Aorta (tissue), 5 donors: ENCODE data around the gene KLHL1. TPM values are rescaled to one million over a fixed set of nuclear protein-coding genes. Genes with fewer than 3 reads are reported as not detected.
"Not testable (repeated sequence)": the region's sequence is repeated elsewhere in the genome, so short reads cannot be mapped to it uniquely, and the experiment has no call there.

Source experiments
- ATAC-seq: fragments of 200-7000 bp; cut with Tn5 transposase; one replicate; pipeline ENCODE4 v1.9.1; 2022; ENCODE audit warnings: moderate library complexity; ENCODE audit not compliant: low FRiP score
- DNase-seq, 2 donors: peaks; one replicate each; pipeline ENCODE4 v3.0.0-alpha.2; 2020
- H3K27ac ChIP-seq, 2 donors: one replicate each; pipeline ENCODE4 v1.5.1; 2013; ENCODE audit warnings: low read length in 2 of 2, mild to moderate bottlenecking in 2 of 2, moderate library complexity in 2 of 2, control low read depth in 1 of 2, inconsistent platforms in 1 of 2, low read depth in 1 of 2
- H3K27me3 ChIP-seq, 2 donors: one replicate each; pipeline ENCODE4 v1.6.1; 2013; ENCODE audit warnings: control low read depth in 1 of 2, low read length in 1 of 2, mild to moderate bottlenecking in 1 of 2, moderate library complexity in 1 of 2; ENCODE audit not compliant: insufficient read depth in 2 of 2, control insufficient read depth in 1 of 2
- H3K36me3 ChIP-seq, 2 donors: one replicate each; pipeline ENCODE4 v1.6.1; 2013; ENCODE audit warnings: control low read depth in 1 of 2, low read length in 1 of 2, mild to moderate bottlenecking in 1 of 2; ENCODE audit not compliant: insufficient read depth in 2 of 2, control insufficient read depth in 1 of 2
- H3K4me1 ChIP-seq, 2 donors: one replicate each; pipeline ENCODE4 v1.6.1; 2013; ENCODE audit warnings: low read length in 2 of 2, control low read depth in 1 of 2, mild to moderate bottlenecking in 1 of 2, moderate library complexity in 1 of 2; ENCODE audit not compliant: insufficient read depth in 2 of 2, control insufficient read depth in 1 of 2
- H3K4me3 ChIP-seq, 2 donors: one replicate each; pipeline ENCODE4 v1.5.1; 2013; ENCODE audit warnings: low read length in 2 of 2, control low read depth in 1 of 2, mild to moderate bottlenecking in 1 of 2
- H3K9me3 ChIP-seq: one replicate; pipeline ENCODE4 v1.6.1; 2013; ENCODE audit warnings: mild to moderate bottlenecking, low read length; ENCODE audit not compliant: control insufficient read depth
- WGBS, 2 donors: extraction: QIAGEN DNeasy Blood & Tissue Kit; methylation state at CpG; one replicate each; pipeline ENCODE4 v1.1.7; 2013; 5-methylcytosine and 5-hydroxymethylcytosine counted together
- intact Hi-C, 2 donors: fragments of 100-400 bp; cut with DNase I; formaldehyde crosslinking; loops; one replicate each; pipeline versions ENCODE4 v1.14.2 to v1.15.0; 2022
- long read RNA-seq, 2 donors: library from polyadenylated mRNA; unstranded; transcript quantifications; one replicate each; pipeline ENCODE4 v2.0.0, GENCODE V29; 2020 to 2021
- polyA plus RNA-seq, 2 donors: library from polyadenylated mRNA; stranded (reverse); fragments of 200-250 nt; gene quantifications; one replicate each; pipeline ENCODE4 v1.2.3, GENCODE V29; 2013
- total RNA-seq, 2 donors: library from RNA; stranded (reverse); fragmentation: NEBNext Ultra II Directional; extraction: Animal tissue kit (Norgen Biotek cat#: 25700); gene quantifications; one replicate each; pipeline ENCODE4 v1.2.1, GENCODE V29; 2021
- donor health status: healthy with polysubstance abuse.
- donor health status: Bipolar disorder and iron deficiency.
- donor health status: DM: no; HTN: no; CAD: no.
- donor health status: DM: no; HTN: no; CAD: no.
- donor health status: DM: yes; HTN: yes; CAD: no.

The KLHL1 gene, protein sequence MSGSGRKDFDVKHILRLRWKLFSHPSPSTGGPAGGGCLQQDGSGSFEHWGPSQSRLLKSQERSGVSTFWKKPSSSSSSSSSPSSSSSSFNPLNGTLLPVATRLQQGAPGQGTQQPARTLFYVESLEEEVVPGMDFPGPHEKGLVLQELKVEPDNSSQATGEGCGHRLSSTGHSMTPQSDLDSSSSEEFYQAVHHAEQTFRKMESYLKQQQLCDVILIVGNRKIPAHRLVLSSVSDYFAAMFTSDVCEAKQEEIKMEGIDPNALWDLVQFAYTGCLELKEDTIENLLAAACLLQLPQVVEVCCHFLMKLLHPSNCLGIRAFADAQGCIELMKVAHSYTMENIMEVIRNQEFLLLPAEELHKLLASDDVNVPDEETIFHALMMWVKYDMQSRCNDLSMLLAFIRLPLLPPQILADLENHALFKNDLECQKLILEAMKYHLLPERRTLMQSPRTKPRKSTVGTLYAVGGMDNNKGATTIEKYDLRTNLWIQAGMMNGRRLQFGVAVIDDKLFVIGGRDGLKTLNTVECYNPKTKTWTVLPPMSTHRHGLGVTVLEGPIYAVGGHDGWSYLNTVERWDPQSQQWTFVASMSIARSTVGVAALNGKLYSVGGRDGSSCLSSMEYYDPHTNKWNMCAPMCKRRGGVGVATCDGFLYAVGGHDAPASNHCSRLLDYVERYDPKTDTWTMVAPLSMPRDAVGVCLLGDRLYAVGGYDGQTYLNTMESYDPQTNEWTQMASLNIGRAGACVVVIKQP
- total RNA-seq (not detected), polyA plus RNA-seq (not detected)
- long read RNA-seq, donor 1 = 0 reads
- long read RNA-seq, donor 2 = 0 reads

DNA sequence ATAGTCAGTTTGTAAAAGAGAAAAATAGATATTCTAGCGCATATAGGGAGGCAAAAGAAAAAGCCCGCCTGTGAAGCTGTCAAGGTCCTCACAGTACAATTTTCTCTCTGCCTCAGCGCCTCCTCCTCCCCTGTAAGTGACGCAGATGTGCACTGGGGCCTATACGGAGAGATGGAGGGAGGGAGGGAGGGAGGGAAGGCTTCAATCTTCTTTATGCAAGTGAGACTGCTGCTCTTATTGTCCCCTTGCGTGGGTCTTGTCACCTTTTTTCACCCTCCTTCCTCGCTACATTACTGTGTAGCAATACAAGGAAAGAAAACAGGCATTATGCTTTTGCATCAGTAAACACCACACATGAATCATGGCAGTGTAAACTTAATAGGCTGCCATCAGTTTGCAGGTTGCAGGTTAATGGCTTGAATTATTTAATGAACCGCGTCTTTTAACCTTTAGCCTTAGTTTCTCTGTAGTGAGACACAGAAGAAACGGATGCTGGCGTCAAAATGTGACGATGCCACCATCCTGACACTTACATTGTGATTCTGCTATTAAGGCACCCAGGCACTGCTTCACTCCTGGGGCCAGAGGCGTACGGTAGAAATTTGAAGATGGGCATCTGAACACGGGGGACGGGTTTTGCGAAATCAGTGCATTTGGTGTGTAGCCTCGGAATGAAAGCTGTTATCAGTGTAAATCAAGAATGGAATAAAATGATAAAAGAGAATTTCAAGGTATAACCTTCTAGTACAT lies at the start of gene KLHL1:
KLHL1 (minus strand) TSS at position 97 of the 750 bp plus-strand sequence. CDS start 753 bp downstream, outside the sequence.
- H3K9me3 ChIP-seq = no peaks in the 10 kb centered on the region
- intact Hi-C loops = no loop called here
- no peaks in the 10 kb centered on the region for H3K4me1 ChIP-seq
- DNase-seq (no peak), ATAC-seq (no peak)
- H3K27ac ChIP-seq = no peak within 1 kb of the TSS
- no peaks in the 10 kb centered on the region for H3K36me3 ChIP-seq
- no peaks in the 10 kb centered on the region for H3K27me3 ChIP-seq
- no peak within 1 kb of the TSS for H3K4me3 ChIP-seq
- WGBS, 2 donors = 56% methylated on average over 17 to 18 of the region's 18 CpGs

DNA sequence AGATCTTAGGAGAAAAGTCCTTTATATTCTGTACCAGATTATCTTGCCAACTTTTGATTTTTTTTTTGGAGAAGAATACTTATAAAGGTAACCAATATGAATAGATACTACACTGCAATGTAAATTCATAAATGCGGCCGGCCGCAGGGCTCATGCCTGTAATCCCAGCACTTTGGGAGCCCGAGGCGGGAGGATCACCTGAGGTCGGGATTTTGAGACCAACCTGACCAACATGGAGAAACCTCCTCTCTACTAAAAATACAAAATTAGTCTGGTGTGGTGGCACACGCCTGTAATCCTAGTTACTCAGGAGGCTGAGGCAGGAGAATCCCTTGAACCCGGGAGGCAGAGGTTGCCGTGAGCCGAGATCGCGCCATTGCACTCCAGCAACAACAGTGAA lies 34.4 kb upstream of the KLHL1 start:
- H3K27ac ChIP-seq, intact Hi-C loops, H3K27me3 ChIP-seq, H3K9me3 ChIP-seq, ATAC-seq, H3K4me1 ChIP-seq, H3K4me3 ChIP-seq, H3K36me3 ChIP-seq: not testable (repeated sequence)
- 93 to 94% methylated on average over 12 of the region's 12 CpGs for WGBS, 2 donors
- DNase-seq = peak in 1 of 2 donors; percentile 57

- intact Hi-C loops = no loop called here
- 38 to 57% methylated on average over 2 of the region's 2 CpGs for WGBS, 2 donors
These were observed 19.8 kb upstream of the KLHL1 start for GRCh38 chr13:70128098-70128497.

DNA sequence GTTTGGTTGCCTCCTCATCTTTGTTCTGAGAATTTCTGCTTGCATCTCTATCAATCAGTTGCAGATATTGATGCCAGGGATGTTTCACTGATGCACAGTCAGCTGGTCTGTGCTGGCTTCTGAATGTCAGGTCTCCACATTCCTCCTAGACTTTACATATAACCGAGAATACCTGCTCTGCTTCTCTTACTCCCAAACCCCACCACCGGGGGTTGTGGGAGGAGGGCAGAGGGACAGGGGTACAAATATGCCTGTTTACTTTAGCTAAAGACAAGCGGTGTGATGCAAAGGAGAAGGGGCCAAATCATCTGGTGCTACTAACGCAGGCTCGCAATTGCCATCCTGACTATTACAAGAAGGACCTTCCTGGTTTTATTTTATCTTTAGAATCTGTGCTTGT lies 17.4 kb upstream of the KLHL1 start:
- ATAC-seq = no peak
- WGBS, 2 donors = 48 to 54% methylated on average over 5 of the region's 5 CpGs
- no peak for DNase-seq
- Histone ChIP-seq H3K27ac (no peak overlapping the region), H3K9me3 (no peaks in the 10 kb centered on the region), H3K36me3 (no peaks in the 10 kb centered on the region), H3K4me1 (no peaks in the 10 kb centered on the region), H3K4me3 (no peak overlapping the region), H3K27me3 (no peaks in the 10 kb centered on the region)
- intact Hi-C loops = no loop called here

More at GRCh38 chr13:70128098-70128497, 19.8 kb upstream of the KLHL1 start:
- peaks cover 0 to 2% of the 10 kb centered on the region in 2 donors for H3K27me3 ChIP-seq
- H3K4me3 ChIP-seq = no peak overlapping the region
- H3K27ac ChIP-seq = no peak overlapping the region
- no peak for ATAC-seq
- no peaks in the 10 kb centered on the region for H3K9me3 ChIP-seq
- H3K4me1 ChIP-seq = no peaks in the 10 kb centered on the region
- no peaks in the 10 kb centered on the region for H3K36me3 ChIP-seq
- DNase-seq = no peak

- DNase-seq (no peak), ATAC-seq (no peak)
- Histone ChIP-seq H3K9me3 (no peaks in the 10 kb centered on the region), H3K27me3 (no peaks in the 10 kb centered on the region), H3K36me3 (no peaks in the 10 kb centered on the region), H3K27ac (no peak overlapping the region), H3K4me3 (no peak overlapping the region), H3K4me1 (no peaks in the 10 kb centered on the region)
- intact Hi-C loops = no loop called here
- 47 to 52% methylated on average over 2 of the region's 2 CpGs for WGBS, 2 donors
These were observed 9.2 kb upstream of the KLHL1 start for GRCh38 chr13:70117338-70117905.

DNA sequence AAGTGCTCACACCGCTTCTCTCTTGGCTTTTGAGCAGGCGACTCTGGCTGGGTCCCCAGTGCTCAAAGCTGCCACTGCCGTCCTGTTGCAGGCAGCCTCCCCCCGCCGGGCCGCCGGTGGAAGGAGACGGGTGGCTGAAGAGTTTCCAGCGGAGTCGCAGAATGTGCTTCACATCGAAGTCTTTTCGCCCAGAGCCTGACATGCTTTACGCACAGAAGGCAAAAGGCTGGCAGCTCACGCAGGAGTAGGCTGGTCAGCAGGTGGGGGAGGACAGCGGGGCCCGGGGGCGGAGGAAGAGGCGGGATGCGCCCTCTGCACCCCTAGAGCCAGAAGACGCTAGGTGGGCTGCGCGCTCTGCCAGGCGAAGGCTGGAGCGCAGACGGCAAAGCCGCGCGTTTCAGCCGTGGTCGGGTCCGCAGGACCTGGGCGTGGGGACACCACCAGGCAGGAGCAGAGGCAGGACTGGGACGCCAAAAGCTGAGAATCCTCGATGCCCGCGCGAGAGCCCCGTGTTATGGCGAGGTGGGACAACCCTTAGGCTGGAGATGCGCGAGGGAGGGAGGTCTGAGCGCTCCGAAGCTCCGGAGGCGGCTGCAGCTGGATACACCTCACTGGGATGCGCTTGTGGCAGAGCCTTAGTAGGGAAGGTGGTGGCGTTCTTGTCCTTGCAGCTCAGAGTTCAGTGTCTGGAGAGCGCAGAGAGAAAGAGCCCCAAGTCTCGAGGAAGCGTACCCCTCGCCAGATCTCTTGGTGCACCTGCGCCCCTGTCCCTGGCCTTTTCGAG lies 562 bp downstream of the KLHL1 start, which contains the start of gene ATXN8OS:
ATXN8OS (plus strand) TSS at position 329 of the 784 bp plus-strand sequence.
- Histone ChIP-seq H3K27ac (no peak within 1 kb of the TSS), H3K27me3 (no peaks in the 10 kb centered on the region), H3K4me1 (no peaks in the 10 kb centered on the region), H3K36me3 (no peaks in the 10 kb centered on the region), H3K9me3 (no peaks in the 10 kb centered on the region), H3K4me3 (no peak within 1 kb of the TSS)
- WGBS, 2 donors = 2 to 3% methylated on average over 53 of the region's 53 CpGs
- ATAC-seq (peak; percentile 29), DNase-seq (peak in 1 of 2 donors; percentile 72)
- intact Hi-C loops = no loop called here

DNA sequence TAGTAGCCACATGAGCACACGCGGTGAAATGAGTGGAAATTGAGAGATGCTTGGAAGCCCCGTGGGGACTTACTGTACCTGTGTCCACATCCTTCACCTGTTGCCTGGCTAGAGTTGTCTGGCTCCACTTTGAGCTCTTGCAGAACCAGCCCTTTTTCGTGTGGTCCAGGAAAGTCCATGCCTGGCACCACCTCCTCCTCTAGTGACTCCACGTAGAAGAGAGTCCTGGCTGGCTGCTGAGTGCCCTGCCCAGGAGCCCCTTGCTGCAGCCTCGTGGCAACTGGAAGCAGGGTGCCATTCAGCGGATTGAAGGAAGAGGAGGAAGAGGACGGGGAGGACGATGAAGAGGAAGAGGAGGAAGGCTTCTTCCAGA lies 1.1 kb downstream of the KLHL1 start:
- Histone ChIP-seq H3K27me3 (no peaks in the 10 kb centered on the region), H3K36me3 (no peaks in the 10 kb centered on the region), H3K4me3 (no peak overlapping the region), H3K27ac (no peak overlapping the region), H3K4me1 (no peaks in the 10 kb centered on the region), H3K9me3 (no peaks in the 10 kb centered on the region)
- DNase-seq (no peak), ATAC-seq (peak; percentile 11)
- WGBS, 2 donors = 22 to 28% methylated on average over 9 of the region's 9 CpGs
- intact Hi-C loops = no loop called here

DNA sequence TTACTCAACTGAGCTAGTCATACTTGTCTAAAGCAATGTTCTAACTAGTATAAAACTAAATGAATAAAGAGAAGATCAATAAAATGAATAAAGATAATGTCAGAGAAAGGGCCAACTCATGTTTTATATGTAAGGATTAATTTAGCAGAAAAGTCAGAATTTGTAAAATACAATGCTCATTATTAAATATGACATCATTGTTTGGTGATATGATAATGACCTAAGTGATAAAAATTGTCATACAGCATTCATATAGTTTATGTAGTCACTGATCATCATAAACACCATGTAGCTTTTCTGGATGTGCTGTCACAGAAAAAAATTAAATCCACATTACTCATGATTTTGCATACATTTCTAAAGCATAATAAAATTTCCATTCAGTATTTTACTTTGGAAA lies 3.8 kb downstream of the KLHL1 start:
- Histone ChIP-seq H3K27ac (no peak overlapping the region), H3K27me3 (no peaks in the 10 kb centered on the region), H3K9me3 (no peaks in the 10 kb centered on the region), H3K4me3 (no peak overlapping the region), H3K4me1 (no peaks in the 10 kb centered on the region), H3K36me3 (no peaks in the 10 kb centered on the region)
- intact Hi-C loops = no loop called here
- ATAC-seq (no peak), DNase-seq (no peak)
